ENCODE data around the gene LTBP2.
A peak's percentile ranks its signal among the peaks of the same experiment; 100 is the strongest.

LTBP2 gene

GRCh38 chr14:74610866-74611649 lies 979 bp downstream of the LTBP2 start:
- no peak for DNase-seq

- DNase-seq: no peak
These were observed 1.7 kb downstream of the LTBP2 start for GRCh38 chr14:74610199-74610865.

GRCh38 chr14:74609721-74610120 lies 2.3 kb downstream of the LTBP2 start:
- no peak for DNase-seq

GRCh38 chr14:74608959-74609611 lies 3.0 kb downstream of the LTBP2 start:
- DNase-seq: peak; percentile 98

GRCh38 chr14:74606727-74607126 lies 5.3 kb downstream of the LTBP2 start:
- DNase-seq: no peak

GRCh38 chr14:74605531-74606223 lies 6.4 kb downstream of the LTBP2 start:
- DNase-seq: no peak

GRCh38 chr14:74604911-74605310 lies 7.1 kb downstream of the LTBP2 start:
- DNase-seq: no peak

GRCh38 chr14:74604157-74604556 lies 7.9 kb downstream of the LTBP2 start:
- DNase-seq: no peak

GRCh38 chr14:74601982-74602381 lies 10.1 kb downstream of the LTBP2 start:
- no peak for DNase-seq

- no peak for DNase-seq
These were observed 12.1 kb downstream of the LTBP2 start for GRCh38 chr14:74599946-74600345.

GRCh38 chr14:74599321-74599761 lies 12.7 kb downstream of the LTBP2 start:
- no peak for DNase-seq

GRCh38 chr14:74596741-74597450 lies 15.1 kb downstream of the LTBP2 start:
- no peak for DNase-seq

- no peak for DNase-seq
These were observed 16.9 kb downstream of the LTBP2 start for GRCh38 chr14:74595006-74595735.

GRCh38 chr14:74594606-74595005 lies 17.4 kb downstream of the LTBP2 start:
- DNase-seq: no peak

GRCh38 chr14:74594029-74594428 lies 18.0 kb downstream of the LTBP2 start:
- no peak for DNase-seq

GRCh38 chr14:74593241-74593953 lies 18.6 kb downstream of the LTBP2 start:
- no peak for DNase-seq

GRCh38 chr14:74592476-74593201 lies 19.4 kb downstream of the LTBP2 start:
- DNase-seq: no peak

GRCh38 chr14:74591899-74592298 lies 20.1 kb downstream of the LTBP2 start:
- no peak for DNase-seq

- no peak for DNase-seq
These were observed 20.6 kb downstream of the LTBP2 start for GRCh38 chr14:74591394-74591793.

- no peak for DNase-seq
These were observed 22.7 kb downstream of the LTBP2 start for GRCh38 chr14:74589291-74589879.
